HG02588 (cell line): ENCODE results near the gene BEAN1.

ENCODE experiments used
- ATAC-seq: cut with Tn5 transposase; IDR thresholded peaks from one replicate; pipeline ENCODE4 v1.9.1; 2021; ENCODE audit warnings: mild to moderate bottlenecking, moderate library complexity; ENCODE audit not compliant: unreplicated experiment

Gene BEAN1

GRCh38 chr16:66517586-66518263 is 90.6 kb downstream of the BEAN1 start:
- ATAC-seq: no peak

- ATAC-seq: no peak
Observed at GRCh38 chr16:66519482-66520373, 92.6 kb downstream of the BEAN1 start.

- no peak for ATAC-seq
Observed at GRCh38 chr16:66520406-66521170, 93.5 kb downstream of the BEAN1 start.

GRCh38 chr16:66521252-66521713 is 94.2 kb downstream of the BEAN1 start:
- ATAC-seq: no peak

GRCh38 chr16:66521951-66522771 is 95.1 kb downstream of the BEAN1 start:
- peak; percentile 50 for ATAC-seq

GRCh38 chr16:66522816-66523590 is 95.9 kb downstream of the BEAN1 start:
- no peak for ATAC-seq

GRCh38 chr16:66523861-66524354 is 96.8 kb downstream of the BEAN1 start:
- peak; percentile 34 for ATAC-seq

- ATAC-seq: peak; percentile 62
Observed at GRCh38 chr16:66524601-66525164, 97.6 kb downstream of the BEAN1 start.

- ATAC-seq: no peak
Observed at GRCh38 chr16:66525396-66526180, 98.5 kb downstream of the BEAN1 start.

GRCh38 chr16:66528294-66528693 is 101.2 kb downstream of the BEAN1 start:
- no peak for ATAC-seq

GRCh38 chr16:66529475-66529874 is 102.4 kb downstream of the BEAN1 start:
- no peak for ATAC-seq
